Raji (cell line): ENCODE data around the gene SPG11.

Experiments used
- POLR2A ChIP-seq: IDR thresholded peaks from 2 replicates; pipeline ENCODE4 v1.6.1; 2011; ENCODE audit warnings: low read depth, low read length, control low read depth; ENCODE audit not compliant: insufficient read depth

The SPG11 gene

GRCh38 chr15:44694416-44694815, 31.0 kb upstream of the SPG11 start:
- no peak for TF ChIP-seq POLR2A

GRCh38 chr15:44692659-44693058, 29.2 kb upstream of the SPG11 start:
- TF ChIP-seq POLR2A: no peak

GRCh38 chr15:44682809-44683682, 19.6 kb upstream of the SPG11 start:
- peak; percentile 24; the same call in 1 of the 2 replicates for TF ChIP-seq POLR2A

- no peak for TF ChIP-seq POLR2A
Observed at GRCh38 chr15:44682211-44682610, 18.7 kb upstream of the SPG11 start.

- TF ChIP-seq POLR2A: no peak
Observed at GRCh38 chr15:44676676-44677075, 13.2 kb upstream of the SPG11 start.

- no peak for TF ChIP-seq POLR2A
Observed at GRCh38 chr15:44675911-44676310, 12.4 kb upstream of the SPG11 start.

- TF ChIP-seq POLR2A: no peak
Observed at GRCh38 chr15:44673639-44674038, 10.2 kb upstream of the SPG11 start.

- no peak for TF ChIP-seq POLR2A
Observed at GRCh38 chr15:44670087-44670950, 6.9 kb upstream of the SPG11 start.

- TF ChIP-seq POLR2A: no peak
Observed at GRCh38 chr15:44668921-44669320, 5.5 kb upstream of the SPG11 start.

- no peak for TF ChIP-seq POLR2A
Observed at GRCh38 chr15:44667039-44667360, 3.5 kb upstream of the SPG11 start.

- TF ChIP-seq POLR2A: peak; percentile 39; the same call in 1 of the 2 replicates
Observed at GRCh38 chr15:44666210-44667038, 3.0 kb upstream of the SPG11 start.

- peak; percentile 45; the same call in 1 of the 2 replicates for TF ChIP-seq POLR2A
Observed at GRCh38 chr15:44662478-44663409, 718 bp downstream of the SPG11 start.

- no peak for TF ChIP-seq POLR2A
Observed at GRCh38 chr15:44661576-44661975, 1.9 kb downstream of the SPG11 start.

GRCh38 chr15:44659056-44659455, 4.4 kb downstream of the SPG11 start:
- TF ChIP-seq POLR2A: no peak

GRCh38 chr15:44657378-44657777, 6.1 kb downstream of the SPG11 start:
- no peak for TF ChIP-seq POLR2A

GRCh38 chr15:44656913-44657312, 6.5 kb downstream of the SPG11 start:
- no peak for TF ChIP-seq POLR2A
